ENCODE results near the gene OSER1. TPM values are rescaled to one million over a fixed set of nuclear protein-coding genes. Genes with fewer than 3 reads are reported as not detected.
"Not testable (repeated sequence)": the region's sequence is repeated elsewhere in the genome, so short reads cannot be mapped to it uniquely, and the experiment has no call there.

The OSER1 gene
- total and polyA plus RNA-seq, 5 donors from 2014 or later = 48.4 to 137 (median 68.8) TPM

DNA sequence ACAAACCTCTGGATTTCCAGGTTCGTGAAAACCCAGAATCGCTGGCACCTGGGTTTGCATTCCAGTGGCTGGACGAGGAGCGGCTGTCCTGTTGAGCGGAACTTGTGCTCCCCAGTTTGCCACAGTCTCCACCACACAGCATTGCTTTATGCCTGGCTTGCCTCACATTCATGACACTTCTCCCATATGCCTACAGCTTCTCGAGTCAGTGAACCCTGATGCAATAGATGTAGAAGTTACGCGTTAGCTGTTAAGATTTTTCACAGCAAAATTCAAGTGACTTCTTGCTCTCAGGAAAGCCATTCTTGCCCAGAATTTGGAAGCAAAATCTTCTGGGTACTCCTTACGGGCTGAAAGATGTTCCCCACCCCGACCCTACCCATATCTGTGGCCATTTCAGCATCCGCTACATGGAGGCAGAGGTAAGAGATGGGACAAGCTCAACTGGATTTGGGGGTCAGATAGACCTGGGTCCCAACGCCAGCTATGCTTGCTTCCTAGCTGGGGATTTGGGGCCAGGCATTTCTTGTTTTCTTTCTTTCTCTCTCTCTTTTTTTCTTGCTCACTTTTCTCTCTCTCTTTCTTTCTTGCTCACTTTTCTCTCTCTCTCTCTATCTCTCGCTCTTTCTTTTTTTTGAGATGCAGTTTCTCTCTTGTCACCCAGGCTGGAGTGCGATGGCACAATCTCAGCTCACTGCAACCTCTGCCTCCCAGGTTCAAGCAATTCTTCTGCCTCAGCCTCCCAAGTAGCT lies 24.2 kb upstream of the OSER1 start:
- Histone ChIP-seq H3K27me3 (ENCODE audit: control insufficient read depth, insufficient read depth, low read length) (no peaks in the 10 kb centered on the region), H3K9me3 (ENCODE audit: control insufficient read depth in 2 of 2, low read length in 2 of 2) (no peaks in the 10 kb centered on the region)
- no peak overlapping the region for H3K27ac Mint-ChIP-seq

DNA sequence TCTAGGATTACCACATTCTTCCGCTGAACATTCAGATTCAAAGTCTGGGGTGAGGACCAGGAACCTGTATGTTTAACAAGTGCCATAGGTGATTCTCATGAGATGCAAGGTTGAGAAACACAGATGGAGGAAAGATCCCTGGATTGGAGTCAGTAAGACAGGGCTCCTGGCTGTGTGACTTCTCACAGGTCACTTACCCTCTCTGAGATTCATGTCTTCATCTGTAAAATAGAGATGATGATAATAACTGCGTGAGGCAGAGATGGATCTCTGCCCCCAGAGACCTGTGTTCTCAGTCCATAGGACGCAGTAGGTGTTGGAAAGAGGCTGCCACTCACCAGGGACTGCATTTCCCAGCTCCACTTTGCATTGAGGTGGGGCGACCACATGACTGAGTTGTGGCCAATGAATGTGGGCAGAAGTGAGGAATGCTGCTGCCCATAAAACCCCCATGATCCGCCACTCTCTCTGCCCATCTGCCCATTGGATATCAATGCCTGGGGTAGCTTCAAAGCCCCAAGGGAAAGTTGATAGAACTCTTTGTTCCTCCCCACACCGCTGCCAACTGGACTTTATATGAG lies 23.0 kb upstream of the OSER1 start:
- DNase-seq = no peak
- no peaks in the 10 kb centered on the region for H3K4me1 ChIP-seq (ENCODE audit: control insufficient read depth, insufficient read depth, low read length, poor library complexity, severe bottlenecking)
- Mint-ChIP-seq H3K9me3 (no peaks in the 10 kb centered on the region), H3K27me3 (peaks cover 4% of the 10 kb centered on the region), H3K4me1 (peaks cover 0 to 6% (median under 1%) of the 10 kb centered on the region in 4 donors), H3K4me3 (no peak overlapping the region), H3K36me3 (no peaks in the 10 kb centered on the region), H3K27ac (no peak overlapping the region)
- H3K4me3 ChIP-seq (ENCODE audit: low read depth, low read length) = no peak overlapping the region
- no peaks in the 10 kb centered on the region for H3K9me3 ChIP-seq (ENCODE audit: control insufficient read depth in 2 of 2, low read length in 2 of 2)
- no peak for ATAC-seq (ENCODE audit: low read depth in 2 of 2)
- H3K27ac ChIP-seq (ENCODE audit: insufficient read depth, low read length, poor library complexity, severe bottlenecking) = no peak overlapping the region
- no peaks in the 10 kb centered on the region for H3K36me3 ChIP-seq (ENCODE audit: control insufficient read depth, insufficient read depth, low read length)
- H3K27me3 ChIP-seq (ENCODE audit: control insufficient read depth, insufficient read depth, low read length) = no peaks in the 10 kb centered on the region

More for the DNA sequence above, 24.2 kb upstream of the OSER1 start:
- peaks cover 0 to 5% (median under 1%) of the 10 kb centered on the region in 4 donors for H3K4me1 Mint-ChIP-seq
- no peak for DNase-seq
- no peak for ATAC-seq (ENCODE audit: low read depth in 2 of 2)
- Histone ChIP-seq H3K36me3 (ENCODE audit: control insufficient read depth, insufficient read depth, low read length) (no peaks in the 10 kb centered on the region), H3K27ac (ENCODE audit: insufficient read depth, low read length, poor library complexity, severe bottlenecking) (no peak overlapping the region), H3K4me3 (ENCODE audit: low read depth, low read length) (no peak overlapping the region), H3K4me1 (ENCODE audit: control insufficient read depth, insufficient read depth, low read length, poor library complexity, severe bottlenecking) (no peaks in the 10 kb centered on the region)
- H3K36me3 Mint-ChIP-seq = peaks cover 11% of the 10 kb centered on the region
- no peaks in the 10 kb centered on the region for H3K9me3 Mint-ChIP-seq
- H3K27me3 Mint-ChIP-seq = peaks cover 4% of the 10 kb centered on the region
- H3K4me3 Mint-ChIP-seq = no peak overlapping the region

DNA sequence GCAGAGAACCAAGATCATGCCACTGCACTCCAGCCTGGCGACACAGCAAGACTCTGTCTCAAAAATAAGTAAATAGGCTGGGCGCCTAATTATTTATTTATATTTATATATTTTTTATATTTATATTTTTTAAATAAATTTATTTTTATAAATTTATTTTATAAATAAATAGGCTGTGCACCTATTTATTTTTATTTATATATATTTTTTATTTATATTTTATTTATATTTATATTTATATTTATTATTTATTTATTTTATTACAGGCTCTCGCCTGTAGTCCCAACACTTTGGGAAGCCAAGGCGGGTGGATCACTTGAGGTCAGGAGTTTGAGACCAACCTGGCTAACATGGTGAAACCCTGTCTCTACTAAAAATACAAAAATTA lies 21.9 kb upstream of the OSER1 start:
- not testable (repeated sequence) for H3K4me1 Mint-ChIP-seq; H3K9me3 Mint-ChIP-seq; DNase-seq; H3K4me3 ChIP-seq (ENCODE audit: low read depth, low read length); H3K27me3 Mint-ChIP-seq; H3K4me3 Mint-ChIP-seq; H3K27me3 ChIP-seq (ENCODE audit: control insufficient read depth, insufficient read depth, low read length); H3K36me3 ChIP-seq (ENCODE audit: control insufficient read depth, insufficient read depth, low read length); H3K4me1 ChIP-seq (ENCODE audit: control insufficient read depth, insufficient read depth, low read length, poor library complexity, severe bottlenecking); ATAC-seq (ENCODE audit: low read depth in 2 of 2); H3K27ac ChIP-seq (ENCODE audit: insufficient read depth, low read length, poor library complexity, severe bottlenecking); H3K9me3 ChIP-seq (ENCODE audit: control insufficient read depth in 2 of 2, low read length in 2 of 2); H3K36me3 Mint-ChIP-seq
- peak overlapping the region in 1 of 3 donors; percentile 47 for H3K27ac Mint-ChIP-seq

DNA sequence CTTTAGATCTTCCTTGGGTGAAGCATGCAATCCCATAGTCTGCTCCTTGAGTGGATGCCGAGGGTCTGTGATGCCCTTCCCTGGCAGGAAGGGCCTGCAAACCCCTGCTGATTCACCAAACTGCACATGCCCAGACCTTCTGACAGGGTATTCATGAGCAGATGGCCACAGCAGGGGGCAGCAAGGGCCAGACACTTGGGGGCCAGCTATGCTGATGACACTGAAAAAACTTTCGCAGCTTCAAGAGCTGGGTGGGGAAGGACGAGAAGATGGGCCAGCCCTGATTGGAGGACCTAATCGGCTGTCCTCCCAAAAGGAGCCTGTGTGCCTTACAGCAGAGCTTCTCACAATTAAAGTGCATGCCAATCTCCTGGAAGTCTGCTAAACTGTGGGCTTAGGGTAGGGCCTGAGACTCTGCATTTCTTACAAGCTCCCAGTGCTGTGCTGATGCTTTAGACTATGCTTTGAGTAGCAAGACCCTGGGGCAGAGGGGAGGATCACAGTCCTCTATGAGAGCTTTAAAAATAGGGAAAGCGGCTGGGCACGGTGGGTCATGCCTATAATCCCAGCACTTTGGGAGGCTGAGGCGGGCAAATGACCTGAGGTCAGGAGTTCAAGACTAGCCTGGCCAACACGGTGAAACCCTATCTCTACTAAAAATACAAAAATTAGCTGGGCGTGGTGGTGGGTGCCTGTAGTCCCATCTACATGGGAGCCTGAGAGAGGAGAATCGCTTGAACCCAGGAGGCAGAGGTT lies 21.3 kb upstream of the OSER1 start:
- H3K27ac Mint-ChIP-seq = peak overlapping the region in 2 of 3 donors; percentile 47 to 79
- H3K4me3 ChIP-seq (ENCODE audit: low read depth, low read length) = no peak overlapping the region
- ATAC-seq (ENCODE audit: low read depth in 2 of 2) (no peak), DNase-seq (no peak)
- no peaks in the 10 kb centered on the region for H3K9me3 Mint-ChIP-seq
- no peaks in the 10 kb centered on the region for H3K4me1 ChIP-seq (ENCODE audit: control insufficient read depth, insufficient read depth, low read length, poor library complexity, severe bottlenecking)
- H3K4me3 Mint-ChIP-seq = no peak overlapping the region
- peaks cover 0 to 6% (median under 1%) of the 10 kb centered on the region in 4 donors for H3K4me1 Mint-ChIP-seq
- H3K36me3 Mint-ChIP-seq = no peaks in the 10 kb centered on the region
- peaks cover 4% of the 10 kb centered on the region for H3K27me3 Mint-ChIP-seq
- no peaks in the 10 kb centered on the region for H3K36me3 ChIP-seq (ENCODE audit: control insufficient read depth, insufficient read depth, low read length)
- H3K9me3 ChIP-seq (ENCODE audit: control insufficient read depth in 2 of 2, low read length in 2 of 2) = no peaks in the 10 kb centered on the region
- H3K27me3 ChIP-seq (ENCODE audit: control insufficient read depth, insufficient read depth, low read length) = no peaks in the 10 kb centered on the region
- no peak overlapping the region for H3K27ac ChIP-seq (ENCODE audit: insufficient read depth, low read length, poor library complexity, severe bottlenecking)

DNA sequence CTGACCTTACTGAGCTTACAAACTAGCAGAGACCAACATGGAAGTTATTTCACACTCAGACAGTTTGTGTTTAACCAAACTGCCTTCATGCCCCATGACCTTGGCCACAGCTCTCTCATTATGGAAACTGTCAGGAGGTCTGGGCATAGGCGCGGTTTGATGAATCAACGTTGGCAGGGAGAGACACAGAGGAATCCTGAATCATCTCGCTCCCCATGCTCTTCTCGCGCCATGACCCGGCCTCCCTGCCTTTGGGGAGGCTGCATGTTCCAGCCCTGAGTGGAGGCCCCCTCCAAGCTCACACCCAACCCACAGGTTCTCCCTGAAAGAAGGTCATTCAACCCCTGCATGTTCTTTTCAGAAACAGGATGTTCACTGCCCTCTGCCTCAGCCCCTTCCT lies 20.6 kb upstream of the OSER1 start:
- DNase-seq = no peak
- H3K4me1 ChIP-seq (ENCODE audit: control insufficient read depth, insufficient read depth, low read length, poor library complexity, severe bottlenecking) = no peaks in the 10 kb centered on the region
- Mint-ChIP-seq H3K4me3 (no peak overlapping the region), H3K4me1 (peaks cover 0 to 6% (median 0%) of the 10 kb centered on the region in 4 donors), H3K27me3 (peaks cover 4% of the 10 kb centered on the region), H3K9me3 (no peaks in the 10 kb centered on the region), H3K36me3 (no peaks in the 10 kb centered on the region), H3K27ac (no peak overlapping the region)
- no peak for ATAC-seq (ENCODE audit: low read depth in 2 of 2)
- H3K4me3 ChIP-seq (ENCODE audit: low read depth, low read length) = no peak overlapping the region
- no peaks in the 10 kb centered on the region for H3K27me3 ChIP-seq (ENCODE audit: control insufficient read depth, insufficient read depth, low read length)
- H3K36me3 ChIP-seq (ENCODE audit: control insufficient read depth, insufficient read depth, low read length) = no peaks in the 10 kb centered on the region
- H3K9me3 ChIP-seq (ENCODE audit: control insufficient read depth in 2 of 2, low read length in 2 of 2) = no peaks in the 10 kb centered on the region
- H3K27ac ChIP-seq (ENCODE audit: insufficient read depth, low read length, poor library complexity, severe bottlenecking) = no peak overlapping the region

DNA sequence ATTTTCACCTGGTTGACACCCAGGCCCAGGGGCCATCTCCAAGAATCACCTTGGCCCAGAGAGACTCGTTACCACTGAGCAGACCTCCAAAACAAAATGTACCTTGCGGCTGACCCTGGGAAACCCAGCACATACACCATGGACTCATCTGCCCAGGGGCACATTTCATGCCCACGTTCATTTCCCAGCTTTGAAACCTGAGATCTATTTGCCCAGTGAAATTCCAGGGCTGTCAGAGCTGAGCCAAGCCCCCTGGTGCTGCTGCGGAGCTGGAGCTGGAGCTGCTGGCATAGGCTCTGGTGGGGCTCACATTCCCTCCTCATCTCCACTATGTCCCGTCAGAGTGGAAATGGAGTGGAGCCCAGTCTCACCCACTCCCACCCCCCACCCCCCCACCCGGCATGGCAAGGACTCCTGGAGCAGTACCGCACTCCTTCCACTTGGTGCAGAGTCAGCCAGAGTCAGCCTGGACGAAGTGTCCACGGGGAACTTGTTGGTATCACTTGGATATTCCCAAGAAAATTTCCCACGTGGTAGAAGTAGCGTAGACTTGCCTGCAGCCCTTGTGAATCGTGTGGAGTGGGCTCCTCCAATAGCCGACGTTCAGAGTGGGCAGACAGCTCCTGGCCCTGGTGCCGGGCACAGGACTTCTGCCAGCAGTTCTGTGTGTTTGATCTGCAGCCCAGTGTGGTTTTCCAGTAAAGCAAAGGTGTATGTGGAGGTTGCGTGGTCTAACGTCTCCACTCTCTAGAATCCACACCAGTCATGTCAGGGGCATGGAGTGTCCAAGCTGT lies 18.1 kb upstream of the OSER1 start:
- H3K27ac ChIP-seq (ENCODE audit: insufficient read depth, low read length, poor library complexity, severe bottlenecking) = no peak overlapping the region
- no peaks in the 10 kb centered on the region for H3K9me3 Mint-ChIP-seq
- ATAC-seq (ENCODE audit: low read depth in 2 of 2) (no peak), DNase-seq (no peak)
- no peaks in the 10 kb centered on the region for H3K36me3 ChIP-seq (ENCODE audit: control insufficient read depth, insufficient read depth, low read length)
- no peaks in the 10 kb centered on the region for H3K9me3 ChIP-seq (ENCODE audit: control insufficient read depth in 2 of 2, low read length in 2 of 2)
- peaks cover 0 to 6% (median 0%) of the 10 kb centered on the region in 4 donors for H3K4me1 Mint-ChIP-seq
- no peaks in the 10 kb centered on the region for H3K4me1 ChIP-seq (ENCODE audit: control insufficient read depth, insufficient read depth, low read length, poor library complexity, severe bottlenecking)
- no peak overlapping the region for H3K4me3 Mint-ChIP-seq
- no peak overlapping the region for H3K4me3 ChIP-seq (ENCODE audit: low read depth, low read length)
- no peaks in the 10 kb centered on the region for H3K27me3 ChIP-seq (ENCODE audit: control insufficient read depth, insufficient read depth, low read length)
- no peaks in the 10 kb centered on the region for H3K27me3 Mint-ChIP-seq
- H3K36me3 Mint-ChIP-seq = no peaks in the 10 kb centered on the region
- H3K27ac Mint-ChIP-seq = peak overlapping the region in 1 of 3 donors; percentile 59

DNA sequence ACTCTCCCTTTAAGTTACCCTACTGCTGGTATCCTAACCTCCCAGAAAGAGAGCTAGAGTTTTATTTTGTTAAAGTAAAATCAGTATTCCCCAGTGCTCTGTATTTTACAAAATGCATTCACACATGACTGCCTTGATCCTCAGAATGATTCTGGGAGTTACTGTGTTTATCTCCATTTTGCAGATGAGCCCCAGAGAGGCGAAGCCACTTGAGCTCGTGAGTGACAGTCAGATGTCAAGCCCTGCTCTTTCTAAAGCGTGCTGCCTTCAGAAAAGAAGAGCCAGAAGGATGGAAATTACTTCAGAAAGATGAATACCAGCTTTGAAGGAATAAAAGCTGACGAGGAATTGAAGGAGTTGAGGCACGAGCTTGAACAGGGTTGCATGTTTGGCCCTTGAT lies 14.1 kb upstream of the OSER1 start:
- Histone ChIP-seq H3K27me3 (ENCODE audit: control insufficient read depth, insufficient read depth, low read length) (no peaks in the 10 kb centered on the region), H3K9me3 (ENCODE audit: control insufficient read depth in 2 of 2, low read length in 2 of 2) (no peaks in the 10 kb centered on the region), H3K27ac (ENCODE audit: insufficient read depth, low read length, poor library complexity, severe bottlenecking) (no peak overlapping the region), H3K4me3 (ENCODE audit: low read depth, low read length) (no peak overlapping the region), H3K36me3 (ENCODE audit: control insufficient read depth, insufficient read depth, low read length) (no peaks in the 10 kb centered on the region), H3K4me1 (ENCODE audit: control insufficient read depth, insufficient read depth, low read length, poor library complexity, severe bottlenecking) (peaks cover 6% of the 10 kb centered on the region)
- Mint-ChIP-seq H3K4me1 (peaks cover 0 to 20% (median 12%) of the 10 kb centered on the region in 4 donors), H3K4me3 (no peak overlapping the region), H3K27ac (no peak overlapping the region), H3K9me3 (no peaks in the 10 kb centered on the region), H3K36me3 (no peaks in the 10 kb centered on the region), H3K27me3 (no peaks in the 10 kb centered on the region)
- ATAC-seq (ENCODE audit: low read depth in 2 of 2) (no peak), DNase-seq (no peak)
